Measurements from ENCODE around the gene CTNNA3.

Gene CTNNA3

DNA sequence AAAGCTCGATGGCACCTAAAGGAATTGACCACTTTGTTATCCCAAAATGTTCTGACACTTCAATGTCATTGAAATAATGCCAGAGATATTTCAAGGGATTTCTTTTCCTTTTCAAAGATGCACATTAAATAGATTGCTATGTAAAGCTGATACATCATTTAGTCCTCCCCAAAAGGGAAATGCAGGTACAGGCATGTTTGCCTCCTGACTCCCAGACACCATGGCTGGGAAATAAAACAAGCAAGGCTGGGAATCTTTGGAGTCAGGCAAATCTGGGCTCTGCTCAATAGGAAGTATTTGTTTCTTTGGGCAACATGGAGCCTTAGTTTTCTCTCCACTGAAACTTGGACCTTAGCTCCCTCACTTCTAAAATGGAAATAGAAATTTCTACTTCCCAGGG, 1000.9 kb downstream of the CTNNA3 start:
- DNase-seq (ENCODE audit: low read depth in 2 of 2) = no peak
- H3K4me3 ChIP-seq (replicated peaks in 1 of 2; ENCODE audit: low read depth in 2 of 2, low read length in 2 of 2) = no peak overlapping the region
- TF ChIP-seq, protein P1, sequence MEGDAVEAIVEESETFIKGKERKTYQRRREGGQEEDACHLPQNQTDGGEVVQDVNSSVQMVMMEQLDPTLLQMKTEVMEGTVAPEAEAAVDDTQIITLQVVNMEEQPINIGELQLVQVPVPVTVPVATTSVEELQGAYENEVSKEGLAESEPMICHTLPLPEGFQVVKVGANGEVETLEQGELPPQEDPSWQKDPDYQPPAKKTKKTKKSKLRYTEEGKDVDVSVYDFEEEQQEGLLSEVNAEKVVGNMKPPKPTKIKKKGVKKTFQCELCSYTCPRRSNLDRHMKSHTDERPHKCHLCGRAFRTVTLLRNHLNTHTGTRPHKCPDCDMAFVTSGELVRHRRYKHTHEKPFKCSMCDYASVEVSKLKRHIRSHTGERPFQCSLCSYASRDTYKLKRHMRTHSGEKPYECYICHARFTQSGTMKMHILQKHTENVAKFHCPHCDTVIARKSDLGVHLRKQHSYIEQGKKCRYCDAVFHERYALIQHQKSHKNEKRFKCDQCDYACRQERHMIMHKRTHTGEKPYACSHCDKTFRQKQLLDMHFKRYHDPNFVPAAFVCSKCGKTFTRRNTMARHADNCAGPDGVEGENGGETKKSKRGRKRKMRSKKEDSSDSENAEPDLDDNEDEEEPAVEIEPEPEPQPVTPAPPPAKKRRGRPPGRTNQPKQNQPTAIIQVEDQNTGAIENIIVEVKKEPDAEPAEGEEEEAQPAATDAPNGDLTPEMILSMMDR (IDR thresholded peaks at IDR 0.05; ENCODE audit: low read depth, low read length) = no peak

DNA sequence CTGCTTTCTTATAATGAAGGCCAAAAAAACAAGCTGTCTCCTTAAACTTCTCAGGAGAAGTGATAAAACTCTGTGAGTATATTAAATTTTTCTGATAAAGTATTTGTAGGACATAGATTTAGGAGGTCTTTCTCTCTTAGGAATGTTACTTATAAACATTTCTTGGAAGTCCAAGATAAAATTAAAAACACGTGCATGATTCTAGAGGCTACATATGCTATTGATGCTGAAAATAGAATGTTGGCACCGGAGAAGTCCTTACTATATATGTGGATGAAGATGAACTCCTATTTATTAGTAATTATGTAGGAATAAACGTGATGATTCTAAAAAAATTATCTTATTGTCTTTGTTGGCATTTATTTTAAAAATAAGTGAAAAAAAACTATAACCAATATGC, 1011.4 kb downstream of the CTNNA3 start:
- H3K4me3 ChIP-seq (replicated peaks in 1 of 2; ENCODE audit: low read depth in 2 of 2, low read length in 2 of 2) = no peak overlapping the region
- TF ChIP-seq, protein P1 (IDR thresholded peaks at IDR 0.05; ENCODE audit: low read depth, low read length) = no peak
- no peak for DNase-seq (ENCODE audit: low read depth in 2 of 2)

DNA sequence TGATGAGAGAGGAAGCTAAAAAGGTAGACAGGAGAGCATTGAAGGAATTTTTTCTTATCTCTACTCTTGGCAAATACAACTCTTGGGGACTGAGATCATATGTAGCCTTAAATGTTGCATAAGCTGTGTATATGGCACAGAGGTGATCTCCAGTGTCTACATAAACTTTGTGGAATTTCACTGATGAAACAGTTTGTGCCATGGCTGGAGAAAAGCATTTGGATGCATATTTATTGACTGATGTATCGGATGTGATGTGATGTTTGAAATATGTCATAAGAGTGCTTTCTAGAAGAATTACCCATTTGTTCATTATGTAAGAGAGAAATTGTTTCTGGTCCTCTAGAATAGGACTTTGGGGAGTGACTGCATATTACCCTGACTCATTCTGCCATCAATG, 1015.1 kb downstream of the CTNNA3 start:
- TF ChIP-seq, protein P1 (IDR thresholded peaks at IDR 0.05; ENCODE audit: low read depth, low read length) = no peak

DNA sequence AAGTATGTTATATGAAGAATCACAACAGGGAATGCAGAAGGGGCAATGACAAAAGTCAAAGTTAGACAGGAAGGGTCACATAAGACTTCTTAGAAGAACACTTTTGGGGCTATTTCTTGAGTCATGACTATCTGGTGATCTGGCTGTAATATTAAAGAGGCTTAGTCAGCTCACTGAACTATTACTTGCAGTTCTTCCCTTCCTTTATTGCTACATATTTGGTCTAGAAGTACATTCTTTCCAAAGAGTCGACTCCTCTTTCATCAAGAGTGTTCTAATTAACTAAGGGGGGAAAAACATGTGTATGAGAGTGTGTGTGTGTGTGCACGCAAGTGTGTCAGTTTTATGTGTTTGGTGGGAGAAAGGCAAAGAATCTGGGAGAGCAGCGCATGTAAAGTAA, 1017.5 kb downstream of the CTNNA3 start:
- peak in 1 of 2 donors; percentile 82 for DNase-seq (ENCODE audit: low read depth in 2 of 2)
- no peak overlapping the region for H3K4me3 ChIP-seq (replicated peaks in 1 of 2; ENCODE audit: low read depth in 2 of 2, low read length in 2 of 2)
- TF ChIP-seq, protein P1 (IDR thresholded peaks at IDR 0.05; ENCODE audit: low read depth, low read length) = no peak

More for the DNA sequence above, 1015.1 kb downstream of the CTNNA3 start:
- no peak overlapping the region for H3K4me3 ChIP-seq (replicated peaks in 1 of 2; ENCODE audit: low read depth in 2 of 2, low read length in 2 of 2)
- peak in 1 of 2 donors; percentile 88 for DNase-seq (ENCODE audit: low read depth in 2 of 2)

DNA sequence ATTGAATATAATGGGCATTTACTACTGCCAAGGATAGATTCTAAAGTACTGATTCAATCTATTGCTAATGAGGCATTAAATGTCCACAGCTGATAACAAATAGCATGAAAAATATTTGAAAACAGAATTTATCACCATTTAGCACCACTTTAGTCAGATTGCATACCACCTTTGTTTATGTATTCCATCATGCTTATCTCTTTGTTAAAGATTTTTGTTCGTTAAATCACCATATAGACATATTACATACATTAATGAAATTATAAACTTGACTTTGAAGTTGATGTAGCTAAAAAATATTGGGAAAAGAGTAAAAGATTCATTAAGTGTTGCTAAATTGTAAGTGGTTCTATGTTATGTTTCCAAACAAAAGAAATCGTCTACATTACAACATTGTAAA, 1022.9 kb downstream of the CTNNA3 start:
- TF ChIP-seq, protein P1 (IDR thresholded peaks at IDR 0.05; ENCODE audit: low read depth, low read length) = no peak
- no peak for DNase-seq (ENCODE audit: low read depth in 2 of 2)
- H3K4me3 ChIP-seq (replicated peaks in 1 of 2; ENCODE audit: low read depth in 2 of 2, low read length in 2 of 2) = no peak overlapping the region

DNA sequence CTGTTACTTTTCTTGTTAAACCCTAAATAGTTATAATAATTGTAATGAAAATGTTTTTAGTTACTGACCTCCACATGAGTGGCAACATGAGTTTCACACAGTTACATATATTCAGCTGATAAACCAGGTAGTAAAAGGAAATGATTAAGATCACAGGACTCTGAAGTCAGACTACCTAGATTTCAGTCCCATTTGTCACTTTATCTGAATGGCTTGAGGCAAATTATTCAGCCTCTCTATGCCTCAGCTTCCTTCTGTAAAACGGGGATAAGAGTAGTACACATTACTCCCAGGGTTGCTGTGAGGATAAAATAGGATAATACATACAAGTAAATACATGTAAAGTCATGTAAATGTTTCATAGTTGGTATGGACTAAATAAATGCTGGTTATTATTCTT, 1024.4 kb downstream of the CTNNA3 start:
- TF ChIP-seq, protein P1 (IDR thresholded peaks at IDR 0.05; ENCODE audit: low read depth, low read length) = no peak
- DNase-seq (ENCODE audit: low read depth in 2 of 2) = no peak
- H3K4me3 ChIP-seq (replicated peaks in 1 of 2; ENCODE audit: low read depth in 2 of 2, low read length in 2 of 2) = no peak overlapping the region

DNA sequence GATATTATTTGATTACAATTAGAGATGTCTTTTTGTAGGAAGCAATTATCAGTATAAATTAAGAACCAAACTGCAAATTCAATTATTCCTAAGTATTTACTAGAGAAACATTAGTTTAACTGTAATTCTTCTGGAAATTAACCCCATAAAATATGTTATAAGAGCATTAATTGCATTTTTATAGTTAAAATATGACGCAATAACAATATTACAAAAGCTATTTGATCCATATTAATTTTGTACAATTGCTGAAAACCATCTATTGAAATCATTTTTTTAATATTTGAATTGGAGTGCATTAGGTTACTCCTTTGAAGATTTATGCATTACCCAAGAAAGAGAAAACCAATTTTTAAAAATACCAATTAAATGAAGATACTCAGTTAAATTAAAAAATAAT, 1024.9 kb downstream of the CTNNA3 start:
- H3K4me3 ChIP-seq (replicated peaks in 1 of 2; ENCODE audit: low read depth in 2 of 2, low read length in 2 of 2) = no peak overlapping the region
- DNase-seq (ENCODE audit: low read depth in 2 of 2) = no peak
- TF ChIP-seq, protein P1 (IDR thresholded peaks at IDR 0.05; ENCODE audit: low read depth, low read length) = no peak
